HG02588 (cell line): ENCODE measurements around the gene RHEB.

Source experiments
- ATAC-seq: cut with Tn5 transposase; IDR thresholded peaks from one replicate; pipeline ENCODE4 v1.9.1; 2021; ENCODE audit warnings: mild to moderate bottlenecking, moderate library complexity; ENCODE audit not compliant: unreplicated experiment

The RHEB gene

GRCh38 chr7:151416112-151416940, 103.4 kb downstream of the RHEB start:
- no peak for ATAC-seq
